ENCODE measurements around the gene ACBD6.

GRCh38 chr1:180519846-180520245 is 17.5 kb upstream of the ACBD6 start:
- no peak for TF ChIP-seq POLR2A (IDR thresholded peaks at IDR 0.05)
- no peak for TF ChIP-seq CTCF (IDR thresholded peaks at IDR 0.05)

All from lower leg skin (tissue), 3 donors.